Astrocyte (in vitro differentiated cells and primary cell): ENCODE measurements around the gene HIC2.
"Not testable (repeated sequence)": the region's sequence is repeated elsewhere in the genome, so short reads cannot be mapped to it uniquely, and the experiment has no call there.

ENCODE experiments used
- CTCF ChIP-seq: IDR thresholded peaks from 2 replicates; pipeline ENCODE4 v1.5.1; 2011; ENCODE audit warnings: low read depth, mild to moderate bottlenecking, inconsistent platforms, low read length, moderate library complexity; ENCODE audit not compliant: insufficient read depth
- EZH2 ChIP-seq: IDR thresholded peaks from 2 replicates; pipeline ENCODE4 v1.6.1; 2012; ENCODE audit warnings: mild to moderate bottlenecking, low read length, inconsistent platforms; ENCODE audit not compliant: insufficient read depth

DNA sequence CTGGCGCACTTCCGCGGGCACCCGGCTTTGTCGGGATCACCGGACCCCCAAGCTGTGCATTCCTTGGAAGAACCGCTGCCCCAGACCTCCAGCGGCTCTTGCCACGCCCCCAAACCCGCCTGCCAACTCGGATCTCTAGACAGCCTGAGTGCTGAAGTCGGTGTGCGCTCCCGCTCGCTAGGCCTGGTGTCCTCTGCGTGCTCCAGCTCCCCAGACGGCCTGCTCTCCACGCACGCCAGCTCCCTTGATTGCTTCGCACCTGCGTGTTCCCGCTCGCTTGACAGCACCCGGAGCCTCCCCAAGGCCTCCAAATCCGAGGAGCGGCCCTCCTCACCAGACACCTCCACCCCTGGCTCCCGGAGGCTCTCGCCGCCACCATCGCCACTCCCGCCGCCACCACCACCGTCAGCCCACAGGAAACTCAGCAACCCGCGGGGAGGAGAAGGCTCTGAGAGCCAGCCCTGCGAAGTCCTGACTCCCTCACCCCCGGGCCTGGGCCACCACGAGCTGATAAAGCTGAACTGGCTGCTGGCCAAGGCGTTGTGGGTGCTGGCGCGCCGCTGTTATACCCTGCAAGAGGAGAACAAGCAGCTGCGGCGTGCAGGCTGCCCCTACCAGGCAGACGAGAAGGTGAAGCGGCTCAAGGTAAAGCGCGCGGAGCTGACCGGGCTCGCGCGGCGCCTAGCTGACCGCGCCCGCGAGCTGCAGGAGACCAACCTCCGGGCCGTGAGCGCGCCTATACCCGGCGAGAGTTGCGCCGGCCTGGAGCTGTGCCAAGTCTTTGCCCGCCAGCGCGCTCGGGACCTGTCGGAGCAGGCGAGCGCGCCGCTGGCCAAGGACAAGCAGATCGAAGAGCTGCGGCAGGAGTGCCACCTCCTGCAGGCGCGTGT is 32.5 kb upstream of the HIC2 start:
- TF ChIP-seq CTCF, EZH2: not testable (repeated sequence)
